Astrocyte of the spinal cord (primary cell): ENCODE measurements around the gene SH3BP5.

Source experiments
- DNase-seq: peaks from one replicate; pipeline ENCODE4 v3.0.0; 2011; ENCODE audit warnings: low read depth, low spot score
- H3K4me3 ChIP-seq: 2 replicates; pipeline ENCODE4 v1.5.1; 2011; ENCODE audit warnings: low read depth, mild to moderate bottlenecking, low read length, moderate library complexity
- CTCF ChIP-seq: IDR thresholded peaks from 2 replicates; pipeline ENCODE4 v1.5.1; 2012; ENCODE audit warnings: low read depth, mild to moderate bottlenecking, low read length, inconsistent platforms
- in situ Hi-C: cut with HindIII; loops from 2 replicates; pipeline ENCODE4 v1.10.0; 2017; ENCODE audit warnings: low sequenced_read_pairs

The SH3BP5 gene

GRCh38 chr3:15319575-15319974, 12.8 kb downstream of the SH3BP5 start:
- DNase-seq, result peak; percentile 35
- in situ Hi-C loops, result no loop called here
- H3K4me3 ChIP-seq, result no peak overlapping the region
- no peak for TF ChIP-seq CTCF

- H3K4me3 ChIP-seq, result no peak overlapping the region
- in situ Hi-C loops, result no loop called here
- DNase-seq, result no peak
- no peak for TF ChIP-seq CTCF
These were observed 13.2 kb downstream of the SH3BP5 start for GRCh38 chr3:15319136-15319535.

- TF ChIP-seq CTCF, result no peak
- in situ Hi-C loops, result no loop called here
- H3K4me3 ChIP-seq, result no peak overlapping the region
- no peak for DNase-seq
These were observed 13.7 kb downstream of the SH3BP5 start for GRCh38 chr3:15318661-15319060.

GRCh38 chr3:15316998-15317435, 15.4 kb downstream of the SH3BP5 start:
- no peak overlapping the region for H3K4me3 ChIP-seq
- in situ Hi-C loops, result no loop called here
- peak; percentile 17 for DNase-seq

GRCh38 chr3:15315003-15315402, 17.4 kb downstream of the SH3BP5 start:
- in situ Hi-C loops, result no loop called here
- no peak overlapping the region for H3K4me3 ChIP-seq
- DNase-seq, result no peak
- TF ChIP-seq CTCF, result no peak

More at GRCh38 chr3:15316998-15317435, 15.4 kb downstream of the SH3BP5 start:
- TF ChIP-seq CTCF, result no peak

- in situ Hi-C loops, result no loop called here
- DNase-seq, result no peak
- no peak for TF ChIP-seq CTCF
- H3K4me3 ChIP-seq, result no peak overlapping the region
These were observed 18.1 kb downstream of the SH3BP5 start for GRCh38 chr3:15314276-15314675.

- no peak for TF ChIP-seq CTCF
- no peak for DNase-seq
- H3K4me3 ChIP-seq, result no peak overlapping the region
- in situ Hi-C loops, result no loop called here
These were observed 18.9 kb downstream of the SH3BP5 start for GRCh38 chr3:15313461-15313860.
